ENCODE measurements around the gene HOXB9. TPM values are rescaled to one million over a fixed set of nuclear protein-coding genes. Genes with fewer than 3 reads are reported as not detected.

Gene HOXB9
- total and polyA plus RNA-seq, 8 donors: 11.3 TPM; not detected in 7

GRCh38 chr17:48624544-48625494 lies 1.3 kb downstream of the HOXB9 start:
- intact Hi-C loops (cut with DNase I; ENCODE audit: low total_unique reads): loop anchor here (10.0 kb wide), 1 partner anchor 290 kb away; no protein-coding TSS in a partner anchor
- WGBS, 5 donors: 2 to 7% (median 3%) methylated on average over 41 to 66 of the region's 66 CpGs
- TF ChIP-seq POLR2AphosphoS5 (IDR thresholded peaks at IDR 0.05) (no peak), CTCF (IDR thresholded peaks at IDR 0.05) (no peak), POLR2A (IDR thresholded peaks at IDR 0.05) (no peak), EP300 (IDR thresholded peaks at IDR 0.05) (no peak)
- H3K27me3 ChIP-seq: peaks cover 44 to 100% (median 99%) of the 10 kb centered on the region in 3 donors
- H3K4me1 ChIP-seq: peaks cover 23 to 27% (median 23%) of the 10 kb centered on the region in 4 donors
- H3K27ac ChIP-seq: peak overlapping the region in 1 of 5 donors; percentile 23
- no peaks in the 10 kb centered on the region for H3K36me3 ChIP-seq
- DNase-seq: no peak
- no peaks in the 10 kb centered on the region for H3K9me3 ChIP-seq
- H3K4me3 ChIP-seq: peak overlapping the region; percentile 32 to 58 (median 40)

- peaks cover 23 to 30% (median 25%) of the 10 kb centered on the region in 4 donors for H3K4me1 ChIP-seq
These were observed 2.0 kb downstream of the HOXB9 start for GRCh38 chr17:48624118-48624517.

GRCh38 chr17:48623583-48623982 lies 2.6 kb downstream of the HOXB9 start:
- Histone ChIP-seq H3K4me3 (no peak overlapping the region), H3K9me3 (no peaks in the 10 kb centered on the region), H3K4me1 (peaks cover 23 to 34% (median 27%) of the 10 kb centered on the region in 4 donors), H3K27ac (no peak overlapping the region), H3K27me3 (peaks cover 36 to 100% (median 100%) of the 10 kb centered on the region in 3 donors), H3K36me3 (no peaks in the 10 kb centered on the region)
- 8 to 24% (median 19%) methylated on average over 4 of the region's 4 CpGs for WGBS, 5 donors
- TF ChIP-seq EP300 (IDR thresholded peaks at IDR 0.05) (no peak), POLR2AphosphoS5 (IDR thresholded peaks at IDR 0.05) (no peak), CTCF (IDR thresholded peaks at IDR 0.05) (no peak), POLR2A (IDR thresholded peaks at IDR 0.05) (no peak)
- no peak for DNase-seq
- intact Hi-C loops (cut with DNase I; ENCODE audit: low total_unique reads): loop anchor here (10.0 kb wide), 1 partner anchor 289 kb away; no protein-coding TSS in a partner anchor

More at GRCh38 chr17:48624118-48624517, 2.0 kb downstream of the HOXB9 start:
- intact Hi-C loops (cut with DNase I; ENCODE audit: low total_unique reads): loop anchor here (10.0 kb wide), 1 partner anchor 289 kb away; no protein-coding TSS in a partner anchor
- TF ChIP-seq POLR2A (IDR thresholded peaks at IDR 0.05) (no peak), POLR2AphosphoS5 (IDR thresholded peaks at IDR 0.05) (no peak), EP300 (IDR thresholded peaks at IDR 0.05) (no peak), CTCF (IDR thresholded peaks at IDR 0.05) (no peak)
- H3K36me3 ChIP-seq: no peaks in the 10 kb centered on the region
- peaks cover 39 to 100% (median 100%) of the 10 kb centered on the region in 3 donors for H3K27me3 ChIP-seq
- H3K27ac ChIP-seq: no peak overlapping the region
- no peak overlapping the region for H3K4me3 ChIP-seq
- H3K9me3 ChIP-seq: no peaks in the 10 kb centered on the region
- DNase-seq: no peak
- 23 to 31% (median 26%) methylated on average over 5 of the region's 5 CpGs for WGBS, 5 donors

GRCh38 chr17:48622857-48623256 lies 3.3 kb downstream of the HOXB9 start:
- Histone ChIP-seq H3K36me3 (no peaks in the 10 kb centered on the region), H3K27ac (no peak overlapping the region), H3K4me1 (peaks cover 29 to 41% (median 34%) of the 10 kb centered on the region in 4 donors), H3K4me3 (no peak overlapping the region), H3K9me3 (no peaks in the 10 kb centered on the region), H3K27me3 (peaks cover 31 to 100% (median 98%) of the 10 kb centered on the region in 3 donors)
- no peak for DNase-seq
- intact Hi-C loops (cut with DNase I; ENCODE audit: low total_unique reads): loop anchor here (10.0 kb wide), 1 partner anchor 288 kb away; no protein-coding TSS in a partner anchor
- TF ChIP-seq EP300 (IDR thresholded peaks at IDR 0.05) (no peak), CTCF (IDR thresholded peaks at IDR 0.05) (no peak), POLR2A (IDR thresholded peaks at IDR 0.05) (no peak), POLR2AphosphoS5 (IDR thresholded peaks at IDR 0.05) (no peak)
- WGBS, 5 donors: 24 to 41% (median 38%) methylated on average over 11 of the region's 11 CpGs
